Epithelial cell of prostate (primary cell): ENCODE results near the gene HSF4.

Experiments used
- DNase-seq: peaks from one replicate; pipeline ENCODE4 v3.0.0-alpha.2; 2011; ENCODE audit warnings: low read depth, low spot score
- H3K27ac ChIP-seq: fragments of 450-650 bp; 2 replicates; pipeline ENCODE4 v1.5.1; 2017; ENCODE audit warnings: mild to moderate bottlenecking

Gene HSF4

GRCh38 chr16:67183284-67183626, 18.7 kb downstream of the HSF4 start:
- no peak for DNase-seq
- H3K27ac ChIP-seq, result peak overlapping the region; percentile 90

- peak; percentile 91 for DNase-seq
- H3K27ac ChIP-seq, result peak within 1 kb of the TSS; percentile 90
These were observed 19.3 kb downstream of the HSF4 start, which contains the start of gene MATCAP1 for GRCh38 chr16:67183627-67184452. TSS of gene MATCAP1 (minus strand) at chr16:67183963. CDS start at chr16:67180610, 3,353 bp downstream.

GRCh38 chr16:67184453-67184994, 20.0 kb downstream of the HSF4 start:
- H3K27ac ChIP-seq, result peak overlapping the region; percentile 90
- no peak for DNase-seq

GRCh38 chr16:67184995-67185650, 20.6 kb downstream of the HSF4 start:
- H3K27ac ChIP-seq, result no peak overlapping the region
- DNase-seq, result no peak

GRCh38 chr16:67185651-67186134, 21.1 kb downstream of the HSF4 start:
- H3K27ac ChIP-seq, result no peak overlapping the region
- no peak for DNase-seq

- H3K27ac ChIP-seq, result no peak overlapping the region
- no peak for DNase-seq
These were observed 22.0 kb downstream of the HSF4 start for GRCh38 chr16:67186550-67186950.

- DNase-seq, result no peak
- H3K27ac ChIP-seq, result no peak overlapping the region
These were observed 22.8 kb downstream of the HSF4 start for GRCh38 chr16:67187175-67187890.

- H3K27ac ChIP-seq, result no peak overlapping the region
- no peak for DNase-seq
These were observed 23.8 kb downstream of the HSF4 start for GRCh38 chr16:67188323-67188722.

- DNase-seq, result no peak
- no peak overlapping the region for H3K27ac ChIP-seq
These were observed 24.3 kb downstream of the HSF4 start for GRCh38 chr16:67188798-67189197.

- no peak for DNase-seq
- H3K27ac ChIP-seq, result no peak within 1 kb of the TSS
These were observed 25.5 kb downstream of the HSF4 start, which contains the start of gene EXOC3L1 for GRCh38 chr16:67190041-67190440. TSS of gene EXOC3L1 (minus strand) at chr16:67190136. CDS start at chr16:67189676, 460 bp downstream.

- DNase-seq, result no peak
- no peak overlapping the region for H3K27ac ChIP-seq
These were observed 26.2 kb downstream of the HSF4 start for GRCh38 chr16:67190448-67191399.

- DNase-seq, result no peak
- no peak overlapping the region for H3K27ac ChIP-seq
These were observed 27.0 kb downstream of the HSF4 start for GRCh38 chr16:67191411-67191994.

GRCh38 chr16:67191995-67192681, 27.6 kb downstream of the HSF4 start, which contains the start of gene E2F4:
TSS of gene E2F4 (plus strand) at chr16:67192155. CDS start at chr16:67192228, 73 bp downstream.
- DNase-seq, result peak; percentile 75

GRCh38 chr16:67192781-67193361, 28.3 kb downstream of the HSF4 start:
- no peak for DNase-seq
- H3K27ac ChIP-seq, result peak overlapping the region; percentile 56

More at GRCh38 chr16:67191995-67192681, 27.6 kb downstream of the HSF4 start, which contains the start of gene E2F4:
- peak within 1 kb of the TSS; percentile 56 for H3K27ac ChIP-seq

GRCh38 chr16:67193536-67193935, 29.0 kb downstream of the HSF4 start:
- DNase-seq, result no peak
- H3K27ac ChIP-seq, result no peak overlapping the region

GRCh38 chr16:67194260-67194659, 29.7 kb downstream of the HSF4 start:
- H3K27ac ChIP-seq, result no peak overlapping the region
- DNase-seq, result no peak

- no peak for DNase-seq
- H3K27ac ChIP-seq, result no peak overlapping the region
These were observed 31.1 kb downstream of the HSF4 start for GRCh38 chr16:67195676-67196075.

GRCh38 chr16:67196881-67197280, 32.3 kb downstream of the HSF4 start:
- H3K27ac ChIP-seq, result no peak overlapping the region
- DNase-seq, result no peak
